NCI-H2081 (cell line): ENCODE measurements around the gene SH3PXD2A.

ENCODE experiments used
- DNase-seq, 2 experiments: peaks; one replicate each; lab custom pipeline; 2025; lab: John Stamatoyannopoulos, UW

Gene SH3PXD2A

DNA sequence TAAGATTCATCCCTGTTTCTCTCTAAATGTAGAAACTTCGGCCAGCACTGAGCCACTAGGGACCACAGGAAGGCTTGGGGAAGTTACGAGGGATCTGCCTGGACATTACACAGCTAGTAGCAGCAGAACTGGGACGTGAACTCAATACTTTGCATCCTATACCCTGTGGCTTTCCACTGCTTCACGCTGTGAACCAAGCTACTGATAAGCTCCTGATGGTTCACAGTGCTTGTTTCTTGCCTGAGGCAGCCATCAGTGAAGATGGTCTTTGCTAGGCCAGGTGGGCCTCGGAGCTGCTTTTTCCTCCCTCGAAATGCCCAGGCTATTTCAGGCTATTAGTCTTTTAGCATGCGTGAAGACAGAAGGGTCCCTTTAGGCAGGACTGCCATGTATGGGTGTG lies 132.7 kb downstream of the SH3PXD2A start:
- no peak for DNase-seq

DNA sequence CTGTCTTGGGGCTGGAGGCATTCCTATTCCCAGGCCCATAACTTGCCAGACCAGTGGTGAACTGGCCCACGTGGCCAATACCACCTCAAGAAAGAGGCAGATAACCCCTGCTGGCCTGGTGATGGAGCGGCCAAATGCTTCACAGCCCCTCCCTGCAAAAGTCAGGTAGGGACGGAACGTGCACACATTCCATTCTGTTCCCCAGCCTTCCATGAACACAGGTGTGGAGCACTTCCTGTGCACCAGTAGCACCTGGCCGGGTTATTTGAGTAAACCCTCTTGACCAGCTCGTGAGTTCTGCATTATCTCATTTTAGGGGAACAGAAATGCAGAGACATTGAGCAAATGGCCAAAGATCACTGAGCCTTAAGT lies 134.4 kb downstream of the SH3PXD2A start:
- no peak for DNase-seq

DNA sequence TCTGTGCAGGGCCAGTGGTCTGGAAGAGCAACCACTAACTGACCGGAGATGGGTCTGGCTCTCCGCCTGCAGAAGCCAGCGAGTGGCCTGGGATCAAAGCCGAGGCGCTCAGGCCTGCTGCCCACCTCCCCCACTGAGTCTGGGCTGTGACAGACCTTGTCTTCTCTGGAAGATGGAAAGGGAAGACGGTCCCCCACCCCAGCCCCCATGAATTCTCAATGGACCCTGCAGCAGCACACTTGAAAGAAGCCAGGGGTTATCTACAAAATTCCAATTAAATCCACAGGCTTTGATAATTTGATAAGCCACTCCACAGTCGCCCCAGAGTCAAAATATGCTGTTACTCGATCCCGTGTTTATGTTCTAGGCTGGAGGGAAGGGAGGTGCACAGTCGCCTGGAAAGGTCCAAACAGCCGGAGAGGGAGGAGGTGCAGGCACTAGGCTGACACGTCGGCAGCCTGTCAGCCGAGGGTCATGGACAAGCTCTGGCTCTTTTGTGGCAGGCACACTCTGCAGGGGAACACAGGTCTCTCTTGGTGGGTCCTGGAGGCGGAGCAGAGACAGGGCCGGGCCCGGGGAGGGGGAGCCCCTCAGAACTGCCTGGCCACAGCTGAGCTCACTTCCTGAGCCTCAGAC lies 134.9 kb downstream of the SH3PXD2A start:
- no peak for DNase-seq

GRCh38 chr10:103719036-103719435 lies 136.3 kb downstream of the SH3PXD2A start:
- DNase-seq: no peak

GRCh38 chr10:103718247-103718620 lies 137.1 kb downstream of the SH3PXD2A start:
- no peak for DNase-seq

- DNase-seq: no peak
These were observed 137.8 kb downstream of the SH3PXD2A start for GRCh38 chr10:103717341-103718246.

DNA sequence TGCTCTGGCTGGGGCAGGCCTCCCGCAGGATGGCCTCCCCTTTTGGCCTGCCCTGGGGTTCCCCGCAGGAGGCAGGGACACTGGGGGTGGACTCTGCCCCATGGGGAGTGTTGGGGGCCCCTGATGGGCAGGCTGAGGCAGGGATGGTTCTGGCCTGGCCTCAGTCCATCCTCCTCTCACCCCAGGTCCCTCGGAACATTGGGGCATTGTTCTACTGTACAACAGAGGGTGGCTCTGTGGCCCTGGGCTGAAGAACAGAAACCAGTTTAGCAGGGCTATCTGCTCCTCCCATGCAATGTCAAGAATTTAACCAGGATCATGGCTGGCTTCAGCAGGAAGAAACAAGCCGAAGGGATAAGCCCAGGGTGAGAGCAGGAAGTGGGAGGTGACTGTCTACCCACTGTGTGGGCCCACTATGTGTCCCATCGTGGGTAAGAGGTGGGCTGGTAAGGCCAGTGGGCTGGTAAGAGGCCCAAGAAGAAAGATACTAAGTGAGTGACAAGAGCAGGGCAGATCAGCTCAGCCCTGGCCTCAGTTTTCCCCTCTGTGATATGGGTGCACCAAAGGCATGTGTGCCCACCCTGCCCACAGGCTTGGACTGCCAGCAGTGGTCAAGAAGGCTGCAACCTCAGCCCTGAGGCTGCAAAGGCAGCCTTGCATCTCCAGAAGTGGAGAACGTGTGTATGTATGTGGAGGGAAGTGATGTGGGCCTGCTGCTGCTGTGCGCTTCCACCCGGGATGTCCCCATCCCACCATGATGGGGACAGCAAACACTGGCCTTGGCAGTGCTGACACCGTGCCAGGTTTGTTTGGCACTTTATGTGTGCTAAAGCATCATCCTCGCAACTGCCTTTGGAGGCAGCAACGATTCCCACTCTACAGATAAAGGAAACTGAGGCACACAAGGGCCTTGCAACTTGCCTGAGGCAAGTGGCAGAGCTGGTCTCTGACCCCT lies 138.9 kb downstream of the SH3PXD2A start:
- no peak for DNase-seq

DNA sequence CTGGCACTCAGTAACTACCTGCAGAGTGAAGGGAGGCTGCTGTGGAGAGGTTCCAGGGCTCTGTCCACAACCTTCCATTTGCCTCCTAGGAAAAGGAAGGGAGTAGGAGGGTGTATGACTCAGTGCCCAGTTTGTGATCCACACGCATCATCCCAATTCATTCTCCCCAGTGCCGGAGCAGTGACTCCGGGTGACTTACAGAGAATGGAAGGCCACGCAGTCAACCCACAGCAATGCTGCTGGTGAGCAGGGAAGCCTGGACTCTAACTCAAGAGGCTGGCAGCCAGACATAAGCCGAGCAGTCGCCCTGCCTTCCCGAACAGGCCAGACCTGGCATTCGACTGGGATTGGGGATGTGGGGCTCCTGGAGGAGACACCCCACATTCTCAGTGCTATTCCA lies 139.9 kb downstream of the SH3PXD2A start:
- DNase-seq: no peak

DNA sequence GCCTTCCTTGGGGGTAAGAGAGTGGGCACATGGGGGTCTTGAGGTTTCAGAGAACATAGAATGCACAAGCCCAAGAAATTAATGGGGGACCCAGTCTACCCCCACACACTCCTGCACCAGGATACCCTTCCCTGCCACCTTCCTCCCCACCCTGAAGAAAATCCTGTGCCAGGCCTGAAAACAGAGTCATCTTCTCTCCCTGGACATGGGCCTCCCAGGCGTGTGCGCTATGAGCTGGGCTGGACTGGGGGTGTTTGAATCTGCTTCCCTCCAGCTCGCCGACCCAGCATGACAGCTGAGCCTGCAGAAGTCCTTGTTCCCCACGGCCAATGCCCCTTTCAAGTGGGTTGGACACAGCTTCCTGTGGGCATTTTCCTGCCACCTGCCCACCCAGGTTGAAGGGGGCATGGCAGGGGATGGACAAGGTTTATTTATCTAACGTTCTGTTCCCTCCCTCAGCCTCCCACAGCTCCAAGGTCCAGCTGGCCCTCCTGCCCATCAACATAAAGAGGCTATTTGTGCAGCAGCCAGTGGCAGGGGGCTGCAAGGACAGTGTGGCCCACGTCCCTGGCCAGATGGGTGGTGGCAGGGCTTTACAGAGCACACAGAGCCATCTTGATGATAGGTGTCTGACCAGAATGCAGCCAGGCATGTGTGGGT lies 141.0 kb downstream of the SH3PXD2A start:
- no peak for DNase-seq

- DNase-seq: no peak
These were observed 141.7 kb downstream of the SH3PXD2A start for GRCh38 chr10:103713676-103714075.

DNA sequence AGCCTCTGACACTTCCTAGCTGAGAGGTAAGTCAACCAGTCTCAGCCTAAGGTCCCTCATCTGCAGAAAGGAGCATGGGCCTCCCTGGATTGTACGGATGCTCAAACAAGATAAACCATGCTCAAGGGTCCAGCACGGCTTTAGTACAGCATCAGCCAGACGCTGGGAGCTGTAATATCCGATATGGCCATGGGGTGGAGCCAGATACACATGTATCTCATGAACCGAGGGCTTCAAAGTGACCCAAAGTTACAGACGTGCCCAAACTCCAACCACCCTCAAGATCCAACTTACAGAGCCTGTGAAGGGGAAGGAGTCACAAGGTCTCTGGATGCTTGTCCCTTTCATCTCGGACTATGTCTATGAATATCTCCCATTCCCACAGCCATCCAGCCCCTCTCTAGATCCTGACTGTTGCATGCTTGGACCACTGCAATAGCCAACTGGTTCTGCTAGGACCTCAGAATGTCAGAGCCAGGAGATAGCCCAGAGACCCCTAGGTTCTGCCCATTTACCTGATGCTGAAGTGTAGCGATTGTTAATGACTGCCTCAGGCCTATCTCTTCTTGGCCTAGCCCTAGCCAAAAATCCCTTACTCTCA lies 142.4 kb downstream of the SH3PXD2A start:
- DNase-seq: peak; percentile 43 to 59

DNA sequence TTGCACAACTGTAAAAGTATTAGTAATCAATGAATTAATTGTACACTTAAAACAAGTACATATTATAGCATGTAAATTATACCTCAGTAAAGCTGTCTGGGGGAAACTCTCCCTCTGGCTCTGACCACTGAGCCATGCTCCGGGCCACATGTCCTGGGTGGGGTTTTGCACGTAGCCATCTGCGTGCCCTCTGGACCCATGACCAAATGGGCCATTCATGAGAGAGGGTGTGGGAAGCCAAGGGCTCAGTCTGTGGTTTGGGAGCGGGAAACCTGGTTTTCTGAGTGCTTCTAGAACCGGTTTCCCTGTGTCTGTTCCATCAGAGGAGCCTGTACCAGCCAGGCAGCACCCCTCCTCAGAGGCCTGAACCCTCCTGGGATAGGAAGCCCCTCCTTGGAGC lies 143.2 kb downstream of the SH3PXD2A start:
- no peak for DNase-seq

- no peak for DNase-seq
These were observed 143.9 kb downstream of the SH3PXD2A start for GRCh38 chr10:103711351-103711994.

GRCh38 chr10:103710490-103710889 lies 144.9 kb downstream of the SH3PXD2A start:
- DNase-seq: no peak

DNA sequence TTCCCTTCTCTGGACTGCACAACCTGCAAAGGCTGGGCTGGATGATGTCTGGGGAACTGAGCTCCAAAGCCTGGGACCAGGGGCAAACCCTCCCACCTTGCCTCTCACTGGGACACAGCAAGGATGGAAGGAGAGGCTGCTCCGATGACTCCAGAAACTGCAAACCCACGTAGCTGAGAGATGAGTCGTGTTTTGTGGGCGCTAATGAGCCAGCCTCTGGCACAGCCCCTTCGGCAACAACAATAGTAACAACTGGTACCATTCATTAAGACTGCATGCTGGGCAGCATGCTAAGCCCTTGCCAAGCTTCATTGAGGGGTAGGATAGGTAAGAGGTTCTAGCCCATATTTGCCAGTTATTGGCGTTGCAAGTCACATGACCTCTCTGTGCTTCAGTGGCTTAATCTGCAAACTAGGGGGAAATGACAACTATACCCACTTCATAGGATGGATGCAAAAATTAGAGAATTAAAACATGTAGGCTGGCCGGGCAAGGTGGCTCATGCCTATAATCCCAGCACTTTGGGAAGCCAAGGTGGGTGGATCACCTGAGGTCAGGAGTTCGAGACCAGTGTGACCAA lies 145.9 kb downstream of the SH3PXD2A start:
- DNase-seq: peak in 1 of 2 experiments; percentile 33

GRCh38 chr10:103708627-103709288 lies 146.6 kb downstream of the SH3PXD2A start:
- DNase-seq: no peak

DNA sequence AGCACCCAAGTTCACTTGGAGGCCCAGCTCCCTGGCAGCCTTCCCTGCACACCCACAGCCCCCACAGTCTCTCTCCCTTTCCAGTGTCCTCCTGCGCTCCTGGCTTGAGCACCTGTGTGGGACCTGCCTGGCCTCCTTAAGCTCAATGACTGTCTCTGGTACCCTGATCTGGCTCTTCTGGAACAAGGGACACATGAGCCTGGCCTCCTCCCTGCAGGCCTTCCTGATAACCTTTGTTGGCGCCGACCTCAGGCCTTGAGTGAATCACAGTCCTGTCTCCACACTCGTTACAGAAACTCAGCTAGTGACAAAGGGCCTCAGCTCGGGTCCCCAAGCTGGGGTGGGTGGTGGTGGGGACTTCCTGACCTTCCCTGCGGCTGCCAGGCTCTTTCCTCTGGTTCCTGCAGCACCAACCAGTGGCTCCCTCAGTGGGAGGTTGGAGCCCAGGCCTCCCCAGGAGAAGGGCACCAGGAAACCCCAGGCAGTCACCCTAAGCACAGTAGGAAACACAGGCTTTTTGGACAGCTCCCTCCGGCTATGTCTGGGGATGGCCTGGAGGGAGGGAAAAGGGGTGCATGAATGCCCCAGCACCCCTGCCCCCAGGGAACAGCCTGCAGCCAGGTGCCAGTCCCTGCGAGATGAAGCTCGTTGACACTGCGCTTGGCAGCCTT lies 147.3 kb downstream of the SH3PXD2A start:
- no peak for DNase-seq

- DNase-seq: no peak
These were observed 148.6 kb downstream of the SH3PXD2A start for GRCh38 chr10:103706762-103707161.

DNA sequence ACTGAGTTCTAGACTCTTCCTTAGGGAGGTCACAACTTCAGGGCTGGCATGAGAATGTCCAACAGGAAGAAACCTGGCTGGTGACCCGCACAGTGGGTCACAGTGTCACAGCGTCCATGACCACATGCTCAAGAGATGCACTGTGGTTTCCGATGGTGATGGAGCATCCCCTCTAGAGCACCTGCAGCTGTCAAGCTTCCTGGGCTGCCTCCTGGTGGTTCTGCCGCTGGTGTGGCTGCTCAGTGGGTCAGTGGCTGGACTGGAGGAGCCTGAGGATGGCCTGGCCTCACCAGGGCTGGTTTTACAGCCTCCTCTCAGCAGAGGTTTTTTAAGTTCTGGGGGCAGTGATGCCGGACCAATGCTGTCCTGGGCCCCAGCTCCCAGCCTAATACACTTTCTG lies 149.3 kb downstream of the SH3PXD2A start:
- no peak for DNase-seq
